Fibroblast of skin of left biceps (primary cell): Measurements from ENCODE around the gene WDR11.

ENCODE experiments used
- DNase-seq, 2 experiments: peaks; one replicate each; pipeline ENCODE4 v3.0.0-alpha.2; 2013; ENCODE audit warnings: low read depth in 2 of 2

The WDR11 gene

DNA sequence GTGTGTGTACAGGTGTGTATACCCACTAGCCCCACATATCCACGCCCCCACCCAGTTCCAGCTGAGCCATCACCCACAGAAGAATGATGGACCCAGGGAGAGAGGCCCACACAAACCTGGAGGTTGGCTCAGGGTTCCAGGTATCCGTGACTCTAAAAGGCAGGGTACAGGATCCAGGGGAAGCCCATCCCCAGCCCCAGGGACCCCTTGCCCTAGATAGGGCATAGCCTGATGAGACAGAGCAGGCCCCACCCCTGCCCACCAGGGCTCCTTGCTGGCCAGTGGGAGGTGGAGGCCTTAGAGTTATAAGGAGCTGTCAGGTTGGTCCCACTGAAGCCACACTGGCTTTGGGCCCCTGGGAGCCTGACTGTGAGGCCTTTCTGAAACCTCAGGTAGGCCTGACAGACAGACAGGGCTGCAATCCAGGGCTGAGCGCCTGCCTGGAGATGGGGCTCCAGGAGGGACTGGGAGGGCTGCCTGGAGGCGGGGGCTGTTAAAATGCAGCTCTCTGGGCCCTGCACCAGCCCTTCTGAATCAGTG, 93.5 kb downstream of the WDR11 start:
- DNase-seq, result no peak

GRCh38 chr10:120945182-120945581, 94.0 kb downstream of the WDR11 start:
- DNase-seq, result no peak

DNA sequence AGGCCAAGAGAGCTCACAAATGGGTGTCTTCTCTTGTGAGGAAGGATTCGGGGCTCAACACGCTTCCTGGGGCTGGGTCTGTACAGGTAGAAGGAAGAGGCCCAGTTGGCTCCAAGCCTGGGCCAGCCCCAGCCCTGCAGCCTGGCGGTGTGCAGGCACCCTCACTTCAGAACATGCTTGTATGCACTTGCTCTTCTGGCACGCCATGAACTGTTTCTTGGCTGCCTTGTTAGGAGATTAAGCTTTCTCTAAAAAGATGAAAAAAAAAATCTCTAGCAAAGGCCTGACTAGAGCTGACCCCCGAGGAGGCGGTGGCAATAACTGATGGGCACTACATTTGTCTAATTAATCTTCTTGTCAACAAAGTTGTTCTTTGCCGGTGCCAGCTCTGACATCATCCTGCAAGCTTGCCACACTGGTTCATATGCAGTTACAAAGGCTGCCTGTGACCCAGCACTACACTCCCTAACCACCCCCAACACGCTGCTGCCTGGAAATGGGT, 94.7 kb downstream of the WDR11 start:
- DNase-seq, result no peak

GRCh38 chr10:120946497-120946896, 95.3 kb downstream of the WDR11 start:
- DNase-seq, result no peak

- DNase-seq, result peak; percentile 33 to 35
These were observed 97.9 kb downstream of the WDR11 start for GRCh38 chr10:120948889-120949608.

GRCh38 chr10:120949609-120950031, 98.5 kb downstream of the WDR11 start:
- no peak for DNase-seq

DNA sequence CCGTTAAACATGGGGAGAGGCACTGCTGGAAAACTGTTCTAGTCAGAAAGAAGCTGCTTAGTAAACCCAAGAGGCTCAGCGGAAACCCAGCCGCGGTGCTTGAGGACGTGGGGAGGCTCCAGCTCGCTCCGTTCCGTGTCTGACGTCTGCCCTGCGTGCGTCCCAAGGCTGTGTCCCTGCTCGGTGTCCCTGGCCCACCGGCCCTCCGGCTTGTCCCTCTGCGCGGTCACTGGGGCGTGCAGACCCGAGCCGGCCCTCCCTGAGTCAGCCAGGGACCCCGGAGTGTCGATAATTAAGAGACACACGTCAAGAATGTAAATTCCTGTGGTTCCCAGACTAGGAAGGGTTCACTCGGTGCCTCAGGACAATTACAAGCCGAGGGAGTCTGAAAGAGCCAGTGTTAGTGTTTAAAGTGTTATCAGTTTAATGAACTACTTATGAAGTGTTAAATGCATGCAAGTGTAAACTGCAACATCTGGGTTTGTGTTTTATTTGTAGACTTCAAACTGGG, 98.9 kb downstream of the WDR11 start:
- DNase-seq, result no peak

GRCh38 chr10:120951288-120951687, 100.1 kb downstream of the WDR11 start:
- DNase-seq, result no peak

GRCh38 chr10:120953897-120954296, 102.7 kb downstream of the WDR11 start:
- DNase-seq, result no peak
